ENCODE measurements around the gene CR1.
"Not testable (repeated sequence)": the region's sequence is repeated elsewhere in the genome, so short reads cannot be mapped to it uniquely, and the experiment has no call there.

DNA sequence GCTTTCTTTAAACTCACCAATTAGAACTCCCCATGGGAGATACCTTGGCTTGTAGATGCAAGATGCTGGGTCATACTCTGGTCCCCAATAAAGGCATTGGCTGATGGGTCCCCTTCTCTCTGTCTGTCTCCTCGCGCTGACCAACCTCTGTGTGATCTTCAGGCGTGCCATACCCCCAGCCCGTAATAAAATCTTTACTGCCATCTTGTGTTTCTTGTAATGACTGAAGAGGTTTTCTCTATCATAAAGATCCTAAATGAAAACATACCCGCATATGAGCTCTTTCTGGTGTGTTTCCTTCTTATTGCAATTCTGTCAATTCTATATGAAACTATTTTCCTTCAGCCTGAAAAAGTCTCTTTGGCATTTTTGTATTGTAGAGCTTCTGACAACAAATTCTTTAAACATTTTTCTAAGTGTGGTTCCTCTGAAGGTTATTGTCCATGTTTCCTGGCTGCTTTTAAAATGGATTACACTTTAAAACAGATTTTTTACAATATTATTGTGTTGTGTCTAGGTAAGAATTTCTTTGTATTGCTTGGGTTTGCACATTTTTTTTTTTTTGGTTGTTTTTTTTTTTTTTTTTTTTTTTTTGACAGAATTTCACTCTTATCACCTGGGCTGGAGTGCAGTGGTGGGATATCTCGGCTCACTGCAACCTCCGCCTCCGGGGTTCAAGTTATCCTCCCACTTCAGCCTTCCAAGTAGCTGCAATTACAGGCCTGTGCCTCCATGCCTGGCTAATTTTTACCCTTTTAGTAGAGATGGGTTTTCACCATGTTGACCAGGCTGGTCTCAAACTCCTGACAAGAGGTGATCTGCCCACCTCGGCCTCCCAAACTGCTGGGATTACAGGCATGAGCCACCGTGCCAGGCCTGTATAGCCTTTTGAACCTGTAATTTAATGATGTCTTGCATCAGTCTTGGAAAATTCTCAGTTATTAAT lies 24.7 kb downstream of the CR1 start:
- TF ChIP-seq POLR2AphosphoS5 (IDR thresholded peaks at IDR 0.05; ENCODE audit: borderline replicate concordance, low read depth, low read length); EZH2 (IDR thresholded peaks at IDR 0.05): not testable (repeated sequence)

Data from SK-N-MC (cell line).